ENCODE data around the gene EPM2A. TPM values are rescaled to one million over a fixed set of nuclear protein-coding genes. Genes with fewer than 3 reads are reported as not detected.

EPM2A gene
- total and polyA plus RNA-seq, 2 donors (not counting 1 experiment from before 2014, with no cell fraction given): 4.1 to 8.3 TPM

- Histone ChIP-seq H4K20me1 (ENCODE audit: control insufficient read depth, extremely low read depth, insufficient read depth, low read length) (no peaks in the 10 kb centered on the region), H3K79me2 (ENCODE audit: control insufficient read depth, insufficient read depth, low read length) (no peaks in the 10 kb centered on the region), H3K27me3 (ENCODE audit: control insufficient read depth, insufficient read depth, low read length) (no peaks in the 10 kb centered on the region), H3K4me3 (replicated peaks in 1 of 4; ENCODE audit: control extremely low read depth in 1 of 4, insufficient read depth in 1 of 4, low read depth in 3 of 4, low read length in 4 of 4) (no peak overlapping the region), H3K4me2 (ENCODE audit: extremely low read depth, insufficient read depth, low read length) (no peak overlapping the region), H3K9ac (ENCODE audit: insufficient read depth, low read length) (no peak overlapping the region), H3K9me3 (ENCODE audit: control insufficient read depth, insufficient read depth, low read depth, low read length) (no peaks in the 10 kb centered on the region), H3K27ac (ENCODE audit: insufficient read depth, low read length) (no peak overlapping the region), H3K36me3 (ENCODE audit: control insufficient read depth, insufficient read depth, low read length) (no peaks in the 10 kb centered on the region), H3K4me1 (ENCODE audit: control insufficient read depth, extremely low read depth, insufficient read depth, low read length) (no peaks in the 10 kb centered on the region), H2AFZ (ENCODE audit: low read length) (no peak overlapping the region)
- TF ChIP-seq EZH2 (IDR thresholded peaks at IDR 0.05; ENCODE audit: low read length, missing control alignments) (no peak), CTCF (conservative IDR thresholded peaks at IDR 0.05 in 1 of 2, IDR thresholded peaks at IDR 0.05 in 1 of 2; ENCODE audit: low read depth in 1 of 2, low read length in 2 of 2) (no peak)
- DNase-seq (ENCODE audit: low read depth in 2 of 2): no peak
These were observed 135.0 kb downstream of the EPM2A start for GRCh38 chr6:145600299-145600698.

- no peak overlapping the region for H3K4me2 ChIP-seq (ENCODE audit: extremely low read depth, insufficient read depth, low read length)
These were observed 146.3 kb downstream of the EPM2A start for GRCh38 chr6:145588981-145589380.

GRCh38 chr6:145587334-145587733 is 148.0 kb downstream of the EPM2A start:
- Histone ChIP-seq H2AFZ (ENCODE audit: low read length) (no peak overlapping the region), H3K27me3 (ENCODE audit: control insufficient read depth, insufficient read depth, low read length) (no peaks in the 10 kb centered on the region), H3K36me3 (ENCODE audit: control insufficient read depth, insufficient read depth, low read length) (no peaks in the 10 kb centered on the region), H3K4me3 (replicated peaks in 1 of 4; ENCODE audit: control extremely low read depth in 1 of 4, insufficient read depth in 1 of 4, low read depth in 3 of 4, low read length in 4 of 4) (no peak overlapping the region), H3K4me2 (ENCODE audit: extremely low read depth, insufficient read depth, low read length) (no peak overlapping the region), H3K9ac (ENCODE audit: insufficient read depth, low read length) (no peak overlapping the region), H4K20me1 (ENCODE audit: control insufficient read depth, extremely low read depth, insufficient read depth, low read length) (no peaks in the 10 kb centered on the region), H3K4me1 (ENCODE audit: control insufficient read depth, extremely low read depth, insufficient read depth, low read length) (no peaks in the 10 kb centered on the region), H3K27ac (ENCODE audit: insufficient read depth, low read length) (no peak overlapping the region), H3K79me2 (ENCODE audit: control insufficient read depth, insufficient read depth, low read length) (no peaks in the 10 kb centered on the region), H3K9me3 (ENCODE audit: control insufficient read depth, insufficient read depth, low read depth, low read length) (no peaks in the 10 kb centered on the region)
- DNase-seq (ENCODE audit: low read depth in 2 of 2): no peak
- TF ChIP-seq EZH2 (IDR thresholded peaks at IDR 0.05; ENCODE audit: low read length, missing control alignments) (no peak), CTCF (conservative IDR thresholded peaks at IDR 0.05 in 1 of 2, IDR thresholded peaks at IDR 0.05 in 1 of 2; ENCODE audit: low read depth in 1 of 2, low read length in 2 of 2) (no peak)

More at GRCh38 chr6:145588981-145589380, 146.3 kb downstream of the EPM2A start:
- H3K9ac ChIP-seq (ENCODE audit: insufficient read depth, low read length): no peak overlapping the region
- no peak overlapping the region for H3K4me3 ChIP-seq (replicated peaks in 1 of 4; ENCODE audit: control extremely low read depth in 1 of 4, insufficient read depth in 1 of 4, low read depth in 3 of 4, low read length in 4 of 4)
- H3K27ac ChIP-seq (ENCODE audit: insufficient read depth, low read length): no peak overlapping the region
- DNase-seq (ENCODE audit: low read depth in 2 of 2): no peak
- H3K9me3 ChIP-seq (ENCODE audit: control insufficient read depth, insufficient read depth, low read depth, low read length): no peaks in the 10 kb centered on the region
- H4K20me1 ChIP-seq (ENCODE audit: control insufficient read depth, extremely low read depth, insufficient read depth, low read length): no peaks in the 10 kb centered on the region
- no peaks in the 10 kb centered on the region for H3K79me2 ChIP-seq (ENCODE audit: control insufficient read depth, insufficient read depth, low read length)
- no peaks in the 10 kb centered on the region for H3K4me1 ChIP-seq (ENCODE audit: control insufficient read depth, extremely low read depth, insufficient read depth, low read length)
- H3K27me3 ChIP-seq (ENCODE audit: control insufficient read depth, insufficient read depth, low read length): no peaks in the 10 kb centered on the region
- no peak overlapping the region for H2AFZ ChIP-seq (ENCODE audit: low read length)
- TF ChIP-seq EZH2 (IDR thresholded peaks at IDR 0.05; ENCODE audit: low read length, missing control alignments) (no peak), CTCF (conservative IDR thresholded peaks at IDR 0.05 in 1 of 2, IDR thresholded peaks at IDR 0.05 in 1 of 2; ENCODE audit: low read depth in 1 of 2, low read length in 2 of 2) (no peak)
- H3K36me3 ChIP-seq (ENCODE audit: control insufficient read depth, insufficient read depth, low read length): no peaks in the 10 kb centered on the region
